H1 (cell line): ENCODE results near the gene PTPN3. TPM values are rescaled to one million over a fixed set of nuclear protein-coding genes. Genes with fewer than 3 reads are reported as not detected.

Experiments used
- CTCF ChIA-PET: fragments of 300-600 bp; sonication (Branson Sonifier 250); formaldehyde crosslinking; loops from one replicate; lab custom pipeline; 2021; ENCODE audit not compliant: partially characterized antibody; lab: Charles Lee
- POLR2A ChIA-PET: fragments of 300-600 bp; sonication (Branson Sonifier 250); formaldehyde crosslinking; loops from one replicate; lab custom pipeline; 2021; ENCODE audit warnings: inconsistent platforms; ENCODE audit not compliant: partially characterized antibody; lab: Charles Lee
- DNase-seq, 2 experiments: peaks; one replicate each; pipeline versions ENCODE4 v3.0.0 to v3.0.0-alpha.2; 2010 to 2022; ENCODE audit warnings: low spot score in 2 of 2, low read depth in 1 of 2, mixed read lengths in 1 of 2
- FAIRE-seq: peaks from 2 replicates; lab custom pipeline; 2011; peaks lifted over from hg19 to GRCh38; lab: Jason Lieb, UNC
- H2AFZ ChIP-seq: 2 replicates; pipeline ENCODE4 v1.8.1; 2012; ENCODE audit warnings: low read length, inconsistent platforms
- H2AK5ac ChIP-seq: 2 replicates; pipeline ENCODE4 v1.6.1; 2013; ENCODE audit warnings: low read depth, low read length
- H2BK120ac ChIP-seq: replicated peaks from 2 replicates; pipeline ENCODE3; 2013; ENCODE audit warnings: low read depth, low read length, inconsistent platforms
- H2BK12ac ChIP-seq: 2 replicates; pipeline ENCODE4 v1.6.1; 2013; ENCODE audit warnings: low read depth, low read length
- H2BK15ac ChIP-seq: 2 replicates; pipeline ENCODE4 v1.6.1; 2013; ENCODE audit warnings: low read length
- H2BK20ac ChIP-seq: 2 replicates; pipeline ENCODE4 v1.6.1; 2013; ENCODE audit warnings: low read length
- H2BK5ac ChIP-seq: 2 replicates; pipeline ENCODE4 v1.6.1; 2013; ENCODE audit warnings: low read depth, low read length
- H3K14ac ChIP-seq: 2 replicates; pipeline ENCODE4 v1.6.1; 2013; ENCODE audit warnings: inconsistent platforms; ENCODE audit not compliant: insufficient read length
- H3K18ac ChIP-seq: 2 replicates; pipeline ENCODE4 v1.6.1; 2013; ENCODE audit warnings: low read length; ENCODE audit errors: extremely low read depth
- H3K23ac ChIP-seq: 2 replicates; pipeline ENCODE4 v1.6.1; 2013; ENCODE audit warnings: inconsistent platforms; ENCODE audit not compliant: insufficient read length
- H3K23me2 ChIP-seq: 2 replicates; pipeline ENCODE4 v1.6.1; 2013; ENCODE audit warnings: low read depth, low read length
- H3K27ac ChIP-seq: 2 replicates; pipeline ENCODE4 v1.6.1; 2011; ENCODE audit warnings: low read depth, low read length, inconsistent platforms
- H3K27me3 ChIP-seq, 4 experiments: replicated peaks in 1 of 4; 1 replicate in 1 of 4; 2 replicates in 3 of 4; pipeline versions ENCODE4 v1.6.1 to v1.8.1; 2011 to 2013; ENCODE audit warnings: low read length in 3 of 4, mild to moderate bottlenecking in 3 of 4, inconsistent platforms in 2 of 4, mixed read lengths in 2 of 4, moderate library complexity in 1 of 4; ENCODE audit not compliant: control insufficient read depth in 3 of 4, insufficient read depth in 3 of 4; ENCODE audit errors: extremely low read depth in 1 of 4
- H3K36me3 ChIP-seq, 4 experiments: 2 replicates each; pipeline versions ENCODE4 v1.6.1 to v1.8.1; 2011 to 2013; ENCODE audit warnings: mild to moderate bottlenecking in 4 of 4, low read length in 3 of 4, moderate library complexity in 2 of 4, control low read depth in 1 of 4, inconsistent platforms in 1 of 4; ENCODE audit not compliant: insufficient read depth in 4 of 4, control insufficient read depth in 2 of 4
- H3K4ac ChIP-seq: replicated peaks from 2 replicates; pipeline ENCODE3; 2013; ENCODE audit warnings: low read length, low read depth, mixed read lengths, inconsistent platforms; ENCODE audit not compliant: insufficient read length
- H3K4me1 ChIP-seq, 4 experiments: replicated peaks in 1 of 4; 1 replicate in 1 of 4; 2 replicates in 3 of 4; pipeline versions ENCODE4 v1.6.1 to v1.8.1; 2011 to 2013; ENCODE audit warnings: low read length in 3 of 4, inconsistent platforms in 2 of 4, mixed read lengths in 1 of 4; ENCODE audit not compliant: insufficient read depth in 4 of 4, control insufficient read depth in 3 of 4
- H3K4me2 ChIP-seq, 2 experiments: 2 replicates each; pipeline versions ENCODE4 v1.6.1 to v1.8.1; 2011 to 2013; ENCODE audit warnings: low read depth in 2 of 2, low read length in 2 of 2, control low read depth in 1 of 2, inconsistent platforms in 1 of 2, mild to moderate bottlenecking in 1 of 2; ENCODE audit not compliant: insufficient read depth in 1 of 2
- H3K4me3 ChIP-seq, 4 experiments: fragments of 200-600, 300-600 bp in 1 of 4; sonication (generic), shearing (Covaris generic), sonication (Bioruptor Twin) in 1 of 4; 2 replicates each; pipeline versions ENCODE4 v1.5.1 to v1.8.1; 2011 to 2016; ENCODE audit warnings: low read length in 4 of 4, low read depth in 3 of 4, control low read depth in 2 of 4, inconsistent platforms in 2 of 4, mild to moderate bottlenecking in 2 of 4, mixed read lengths in 1 of 4, moderate library complexity in 1 of 4; ENCODE audit not compliant: insufficient read depth in 2 of 4; ENCODE audit errors: extremely low read depth in 1 of 4
- H3K56ac ChIP-seq: replicated peaks from 2 replicates; pipeline ENCODE3; 2013; ENCODE audit warnings: low read depth, mild to moderate bottlenecking, mixed read lengths, low read length, inconsistent platforms; ENCODE audit not compliant: insufficient read length
- H3K79me1 ChIP-seq: 2 replicates; pipeline ENCODE4 v1.6.1; 2013; ENCODE audit warnings: low read depth, low read length, control low read depth
- H3K79me2 ChIP-seq, 2 experiments: 2 replicates each; pipeline versions ENCODE4 v1.6.1 to v1.8.1; 2012 to 2013; ENCODE audit warnings: low read length in 2 of 2, mild to moderate bottlenecking in 2 of 2, inconsistent platforms in 1 of 2; ENCODE audit not compliant: insufficient read depth in 2 of 2, control insufficient read depth in 1 of 2
- H3K9ac ChIP-seq, 4 experiments: replicated peaks in 1 of 4; 1 replicate in 1 of 4; 2 replicates in 3 of 4; pipeline versions ENCODE4 v1.6.1 to v1.8.1; 2011 to 2013; ENCODE audit warnings: low read depth in 3 of 4, low read length in 3 of 4, control low read depth in 2 of 4, mild to moderate bottlenecking in 2 of 4, moderate library complexity in 2 of 4, inconsistent platforms in 1 of 4; ENCODE audit errors: extremely low read depth in 1 of 4
- H3K9me3 ChIP-seq, 2 experiments: 2 replicates each; pipeline versions ENCODE4 v1.6.1 to v1.8.1; 2012 to 2013; ENCODE audit warnings: mild to moderate bottlenecking in 2 of 2, moderate library complexity in 2 of 2, control low read depth in 1 of 2, inconsistent platforms in 1 of 2, low read depth in 1 of 2, low read length in 1 of 2, mixed read lengths in 1 of 2; ENCODE audit not compliant: insufficient read depth in 2 of 2
- H4K20me1 ChIP-seq, 2 experiments: replicated peaks in 1 of 2; 2 replicates each; pipeline versions ENCODE3 to v1.8.1; 2011 to 2013; ENCODE audit warnings: inconsistent platforms in 2 of 2, low read length in 2 of 2, mild to moderate bottlenecking in 1 of 2; ENCODE audit not compliant: insufficient read depth in 2 of 2, control insufficient read depth in 1 of 2
- H4K5ac ChIP-seq: 2 replicates; pipeline ENCODE4 v1.6.1; 2013; ENCODE audit warnings: low read length, low read depth, mixed read lengths, inconsistent platforms; ENCODE audit not compliant: insufficient read length
- H4K8ac ChIP-seq: 2 replicates; pipeline ENCODE4 v1.8.0; 2013; ENCODE audit warnings: mild to moderate bottlenecking, moderate library complexity, low read length, inconsistent platforms; ENCODE audit not compliant: insufficient read depth; ENCODE audit errors: extremely low read depth
- H4K91ac ChIP-seq: replicated peaks from 2 replicates; pipeline ENCODE3; 2013; ENCODE audit warnings: low read length, mixed read lengths, inconsistent platforms; ENCODE audit not compliant: insufficient read length
- ASH2L ChIP-seq: fragments of 200-600, 300-600 bp; sonication (generic); IDR thresholded peaks from one replicate; pipeline ENCODE4 v1.7.1; 2017; ENCODE audit warnings: low read length
- BCL11A ChIP-seq, 2 experiments: IDR thresholded peaks; one replicate each; pipeline ENCODE4 v1.6.1; 2011; ENCODE audit warnings: low read depth in 2 of 2, low read length in 2 of 2, mild to moderate bottlenecking in 2 of 2
- BRCA1 ChIP-seq: IDR thresholded peaks from 2 replicates; pipeline ENCODE4 v1.6.1; 2012; ENCODE audit warnings: low read depth, low read length, improper control_type of control experiment
- CEBPB ChIP-seq: IDR thresholded peaks from 2 replicates; pipeline ENCODE4 v1.6.1; 2012; ENCODE audit warnings: low read depth, low read length
- CHD2 ChIP-seq: IDR thresholded peaks from 2 replicates; pipeline ENCODE4 v1.6.1; 2012; ENCODE audit warnings: low read length, improper control_type of control experiment
- EP300 ChIP-seq, 2 experiments: IDR thresholded peaks; 1 replicate in 1 of 2; 2 replicates in 1 of 2; pipeline ENCODE4 v1.6.1; 2011 to 2012; ENCODE audit warnings: low read depth in 2 of 2, low read length in 2 of 2, mild to moderate bottlenecking in 2 of 2, borderline replicate concordance in 1 of 2, inconsistent platforms in 1 of 2, moderate library complexity in 1 of 2
- GABPA ChIP-seq: IDR thresholded peaks from 2 replicates; pipeline ENCODE4 v1.6.1; 2011; ENCODE audit warnings: mild to moderate bottlenecking, low read length, moderate library complexity, borderline replicate concordance; ENCODE audit not compliant: insufficient read depth
- KDM4A ChIP-seq: IDR thresholded peaks from one replicate; pipeline ENCODE4 v1.7.1; 2012; ENCODE audit warnings: low read depth, mild to moderate bottlenecking, moderate library complexity, low read length, inconsistent platforms; ENCODE audit not compliant: severe bottlenecking
- NANOG ChIP-seq: IDR thresholded peaks from 2 replicates; pipeline ENCODE4 v1.6.1; 2011; ENCODE audit warnings: low read length, low read depth, mild to moderate bottlenecking, inconsistent platforms; ENCODE audit not compliant: insufficient read depth, poor library complexity, severe bottlenecking
- PHF8 ChIP-seq: fragments of 200-600 bp; sonication (generic); conservative IDR thresholded peaks from 2 replicates; pipeline ENCODE4 v1.7.1; 2012; ENCODE audit warnings: low read depth, mild to moderate bottlenecking, inconsistent platforms, low read length, moderate library complexity
- SP4 ChIP-seq: IDR thresholded peaks from 2 replicates; pipeline ENCODE4 v1.6.1; 2012; ENCODE audit warnings: low read length, inconsistent platforms
- SRF ChIP-seq: IDR thresholded peaks from 2 replicates; pipeline ENCODE4 v1.6.1; 2011; ENCODE audit warnings: mild to moderate bottlenecking, low read depth, low read length, moderate library complexity
- TAF7 ChIP-seq: optimal IDR thresholded peaks from 2 replicates; pipeline ENCODE3; 2011; ENCODE audit warnings: low read depth, mild to moderate bottlenecking, inconsistent platforms, low read length, moderate library complexity, borderline replicate concordance
- WGBS, 2 experiments: shearing (Covaris generic) in 1 of 2; methylation state at CpG; one replicate each; pipeline versions ENCODE4 v1.1.6 to v1.1.7; 2013 to 2015; ENCODE audit warnings: low lambda C conversion rate in 2 of 2, mixed read lengths in 2 of 2, inconsistent platforms in 1 of 2, low coverage in 1 of 2, missing lambda C conversion rate in 1 of 2; ENCODE audit not compliant: insufficient replicate concordance in 2 of 2, insufficient coverage in 1 of 2, insufficient read length in 1 of 2; ENCODE audit errors: extremely low coverage in 1 of 2, missing lambda C conversion rate in 1 of 2; 5-methylcytosine and 5-hydroxymethylcytosine counted together
- polyA plus RNA-seq, 7 experiments: library from polyadenylated mRNA; depleted of rRNA in 3 of 7; stranded (reverse) in 5 of 7; unstranded in 2 of 7; fragments of >200 nt in 5 of 7; fragments of 200-250 nt in 2 of 7; gene quantifications; 1 replicate in 5 of 7; 2 replicates in 1 of 7; 4 replicates in 1 of 7; pipeline versions ENCODE4 v1.2.1 to v1.2.3, GENCODE V29; 2011 to 2013; ENCODE audit warnings: missing spikeins in 2 of 7, mixed read lengths in 2 of 7
- total RNA-seq: library from RNA; stranded (reverse); fragmentation: NEBNext Ultra II Directional; extraction: Animal tissue kit (Norgen Biotek cat#: 25700); gene quantifications from 2 replicates; pipeline ENCODE4 v1.2.1, GENCODE V29; 2021
- TF ChIP-seq, protein P1 (sequence below): IDR thresholded peaks from 2 replicates; pipeline ENCODE4 v1.6.1; 2012; ENCODE audit warnings: inconsistent platforms

PTPN3 gene
- total and polyA plus RNA-seq, 2 of the 8 experiments (the other 6 are each of a cell fraction or from before 2014, with no cell fraction given), result 2.9 to 3.7 TPM

DNA sequence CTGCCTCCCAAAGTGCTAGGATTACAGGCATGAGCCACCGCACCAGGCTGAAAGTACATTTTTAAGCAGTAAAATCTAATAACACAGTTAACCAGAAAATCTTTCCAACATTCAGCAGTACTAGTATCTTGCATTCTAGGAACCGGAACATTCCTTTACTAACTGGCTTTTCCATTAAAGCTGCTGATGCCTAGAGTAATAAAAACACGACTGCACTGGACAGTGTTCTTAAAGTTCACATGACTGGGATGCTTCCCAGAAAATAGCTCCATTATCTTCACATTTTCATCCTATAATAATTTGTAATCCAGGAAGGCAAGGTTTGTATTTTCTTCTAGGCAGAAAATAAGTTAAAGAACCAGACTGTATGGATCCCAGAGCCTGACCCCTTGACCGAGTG lies 9.8 kb downstream of the PTPN3 start:
- ChIA-PET CTCF (interaction anchor here (0.8 to 3.8 kb wide), 4 partner anchors 8 to 20 kb away, joined by 3 to 19 read pairs (median 4); no protein-coding TSS in a partner anchor), POLR2A (no interaction called here)
- H3K18ac ChIP-seq, result no peak overlapping the region
- no peaks in the 10 kb centered on the region for H3K27me3 ChIP-seq
- 85% methylated on average over 4 of the region's 4 CpGs; no CpG with 5 or more reads in 1 of the 2 experiments for WGBS, 2 experiments
- no peaks in the 10 kb centered on the region; the same call in 1 of the 2 replicates for H3K23me2 ChIP-seq
- no peaks in the 10 kb centered on the region for H3K79me1 ChIP-seq
- no peak overlapping the region for H2AK5ac ChIP-seq
- H3K27ac ChIP-seq, result no peak overlapping the region
- H3K4me1 ChIP-seq, result peaks cover 0 to 2% (median 0%) of the 10 kb centered on the region in 4 experiments; a peak in 1 of 7 replicates
- no peak overlapping the region for H3K9ac ChIP-seq
- H2BK12ac ChIP-seq, result no peak overlapping the region
- H3K4me2 ChIP-seq, result no peak overlapping the region
- no peaks in the 10 kb centered on the region for H3K9me3 ChIP-seq
- H3K23ac ChIP-seq, result no peak overlapping the region
- H2BK120ac ChIP-seq, result no peak overlapping the region
- H4K20me1 ChIP-seq, result no peaks in the 10 kb centered on the region
- no peak for DNase-seq
- no peak overlapping the region for H2BK20ac ChIP-seq
- no peaks in the 10 kb centered on the region for H3K79me2 ChIP-seq
- no peak overlapping the region for H3K56ac ChIP-seq
- H3K14ac ChIP-seq, result no peak overlapping the region
- H3K36me3 ChIP-seq, result no peaks in the 10 kb centered on the region
- H2BK15ac ChIP-seq, result no peak overlapping the region
- no peak overlapping the region for H2AFZ ChIP-seq
- no peak overlapping the region for H4K8ac ChIP-seq
- no peak overlapping the region for H3K4ac ChIP-seq
- no peak overlapping the region for H3K4me3 ChIP-seq
- H4K5ac ChIP-seq, result no peak overlapping the region
- no peak for FAIRE-seq
- H4K91ac ChIP-seq, result no peak overlapping the region
- H2BK5ac ChIP-seq, result no peak overlapping the region
- TF ChIP-seq CEBPB (no peak), SP4 (no peak), NANOG (no peak), SRF (no peak), BRCA1 (no peak), KDM4A (no peak), GABPA (no peak), PHF8 (no peak), ASH2L (no peak), TAF7 (no peak), CHD2 (no peak), EP300 (IDR thresholded peaks at IDR 0.05; ENCODE audit: borderline replicate concordance in 1 of 2, low read depth in 2 of 2, low read length in 2 of 2) (no peak), BCL11A (IDR thresholded peaks at IDR 0.05; ENCODE audit: low read depth in 2 of 2, low read length in 2 of 2) (no peak)
- TF ChIP-seq, protein P1, sequence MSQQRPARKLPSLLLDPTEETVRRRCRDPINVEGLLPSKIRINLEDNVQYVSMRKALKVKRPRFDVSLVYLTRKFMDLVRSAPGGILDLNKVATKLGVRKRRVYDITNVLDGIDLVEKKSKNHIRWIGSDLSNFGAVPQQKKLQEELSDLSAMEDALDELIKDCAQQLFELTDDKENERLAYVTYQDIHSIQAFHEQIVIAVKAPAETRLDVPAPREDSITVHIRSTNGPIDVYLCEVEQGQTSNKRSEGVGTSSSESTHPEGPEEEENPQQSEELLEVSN, result no peak
